IMR-90 (cell line): ENCODE data around the gene SHC4. TPM values are rescaled to one million over a fixed set of nuclear protein-coding genes. Genes with fewer than 3 reads are reported as not detected.
"Not testable (repeated sequence)": the region's sequence is repeated elsewhere in the genome, so short reads cannot be mapped to it uniquely, and the experiment has no call there.

Experiments
- ATAC-seq: fragments of 200-7000 bp; cut with Tn5 transposase; 2 replicates; pipeline ENCODE4 v1.9.1; 2020; ENCODE audit warnings: low read depth, mild to moderate bottlenecking, moderate library complexity
- BruUV-seq: library from RNA; stranded (reverse); fragments of 400-500 nt; replicated peaks from 2 replicates; lab custom pipeline; 2021; lab: Mats Ljungman, UMichigan
- CTCF ChIA-PET: fragments of 300-600 bp; formaldehyde crosslinking; extraction: SDS; loops from one replicate; lab custom pipeline; 2021; ENCODE audit warnings: antibody characterized with exemption; lab: Yijun Ruan, JAX
- POLR2A ChIA-PET: fragments of 300-600 bp; sonication (Branson Sonifier 250); formaldehyde crosslinking; loops from one replicate; lab custom pipeline; 2022; ENCODE audit warnings: antibody characterized with exemption; ENCODE audit not compliant: unreplicated experiment; lab: Charles Lee
- DNase-seq: peaks from one replicate; pipeline ENCODE4 v3.0.0; 2013
- H2AFZ ChIP-seq: replicated peaks from 2 replicates; pipeline ENCODE3; 2013; ENCODE audit warnings: low read length, mild to moderate bottlenecking; ENCODE audit not compliant: poor library complexity
- H2AK5ac ChIP-seq: 2 replicates; pipeline ENCODE4 v1.6.1; 2013; ENCODE audit warnings: low read depth, low read length, inconsistent platforms
- H2AK9ac ChIP-seq: replicated peaks from 2 replicates; pipeline ENCODE3; 2013; ENCODE audit warnings: mild to moderate bottlenecking, low read depth, low read length, moderate library complexity; ENCODE audit not compliant: poor library complexity
- H2BK120ac ChIP-seq: 2 replicates; pipeline ENCODE4 v1.6.1; 2013; ENCODE audit warnings: low read depth, low read length, inconsistent platforms
- H2BK15ac ChIP-seq: 3 replicates; pipeline ENCODE4 v1.6.1; 2013; ENCODE audit warnings: low read depth, low read length, inconsistent platforms
- H2BK20ac ChIP-seq: 2 replicates; pipeline ENCODE4 v1.6.1; 2013; ENCODE audit warnings: low read depth, mild to moderate bottlenecking, inconsistent platforms, low read length, moderate library complexity
- H2BK5ac ChIP-seq: 2 replicates; pipeline ENCODE4 v1.6.1; 2013; ENCODE audit warnings: mild to moderate bottlenecking, low read depth, low read length, inconsistent platforms; ENCODE audit not compliant: poor library complexity, severe bottlenecking
- H3K14ac ChIP-seq: replicated peaks from 2 replicates; pipeline ENCODE4 v1.6.1; 2013; ENCODE audit warnings: low read depth, low read length, inconsistent platforms
- H3K18ac ChIP-seq: 2 replicates; pipeline ENCODE4 v1.6.1; 2013; ENCODE audit warnings: low read depth, low read length, control low read depth
- H3K23ac ChIP-seq: 2 replicates; pipeline ENCODE4 v1.6.1; 2013; ENCODE audit warnings: low read depth, low read length, inconsistent platforms
- H3K27ac ChIP-seq: 2 replicates; pipeline ENCODE4 v1.5.1; 2013; ENCODE audit warnings: mild to moderate bottlenecking, control low read depth, low read length; ENCODE audit not compliant: insufficient read depth
- H3K27me3 ChIP-seq: 2 replicates; pipeline ENCODE4 v1.6.1; 2013; ENCODE audit warnings: low read length; ENCODE audit not compliant: control insufficient read depth, insufficient read depth
- H3K36me3 ChIP-seq: 2 replicates; pipeline ENCODE4 v1.6.1; 2013; ENCODE audit warnings: low read length, mixed read lengths; ENCODE audit not compliant: control insufficient read depth, insufficient read depth
- H3K4ac ChIP-seq: 2 replicates; pipeline ENCODE4 v1.6.1; 2013; ENCODE audit warnings: low read depth, low read length, inconsistent platforms
- H3K4me1 ChIP-seq: 2 replicates; pipeline ENCODE4 v1.6.1; 2013; ENCODE audit warnings: low read length, mixed read lengths; ENCODE audit not compliant: control insufficient read depth, insufficient read depth
- H3K4me2 ChIP-seq: 2 replicates; pipeline ENCODE4 v1.6.1; 2013; ENCODE audit warnings: low read depth, mild to moderate bottlenecking, control low read depth, low read length, moderate library complexity
- H3K4me3 ChIP-seq: 2 replicates; pipeline ENCODE4 v1.5.1; 2013; ENCODE audit warnings: low read depth, mild to moderate bottlenecking, control low read depth, low read length, moderate library complexity; ENCODE audit not compliant: insufficient read depth
- H3K56ac ChIP-seq: 2 replicates; pipeline ENCODE4 v1.6.1; 2013; ENCODE audit warnings: low read length, inconsistent platforms; ENCODE audit not compliant: insufficient read depth; ENCODE audit errors: extremely low read depth
- H3K79me1 ChIP-seq, 2 experiments: 2 replicates each; pipeline ENCODE4 v1.6.1; 2013; ENCODE audit warnings: low read length in 2 of 2, inconsistent platforms in 1 of 2, low read depth in 1 of 2
- H3K9ac ChIP-seq: 2 replicates; pipeline ENCODE4 v1.6.1; 2013; ENCODE audit warnings: low read depth, low read length, control low read depth
- H3K9me1 ChIP-seq: 2 replicates; pipeline ENCODE4 v1.6.1; 2013; ENCODE audit warnings: low read length, inconsistent platforms; ENCODE audit not compliant: insufficient read depth
- H3K9me3 ChIP-seq: 2 replicates; pipeline ENCODE4 v1.6.1; 2013; ENCODE audit warnings: low read length; ENCODE audit not compliant: control insufficient read depth, insufficient read depth
- H4K20me1 ChIP-seq: 2 replicates; pipeline ENCODE4 v1.6.1; 2013; ENCODE audit warnings: low read length, inconsistent platforms; ENCODE audit not compliant: insufficient read depth
- H4K5ac ChIP-seq: 2 replicates; pipeline ENCODE4 v1.6.1; 2013; ENCODE audit warnings: mild to moderate bottlenecking, low read depth, low read length, control low read depth
- H4K8ac ChIP-seq, 2 experiments: 2 replicates each; pipeline ENCODE4 v1.6.1; 2013; ENCODE audit warnings: low read depth in 2 of 2, low read length in 2 of 2, control low read depth in 1 of 2, inconsistent platforms in 1 of 2
- H4K91ac ChIP-seq: 2 replicates; pipeline ENCODE4 v1.6.1; 2013; ENCODE audit warnings: low read depth, low read length, inconsistent platforms; ENCODE audit not compliant: insufficient read depth
- whole genome bisulfite sequencing, 2 experiments: methylation state at CpG; one replicate each; pipeline versions ENCODE4 v1.1.5 to v1.1.7; 2013; ENCODE audit warnings: missing lambda C conversion rate in 2 of 2; ENCODE audit not compliant: insufficient read length in 1 of 2; ENCODE audit errors: extremely low coverage in 2 of 2; 5-methylcytosine and 5-hydroxymethylcytosine counted together
- dilution Hi-C: fragments of 300-500 bp; cut with HindIII; formaldehyde crosslinking; loops from one replicate; pipeline ENCODE4 v1.14.3; 2018; ENCODE audit warnings: low sequenced_read_pairs; ENCODE audit not compliant: unreplicated experiment
- in situ Hi-C: fragments of 300-500 bp; cut with MboI; formaldehyde crosslinking; loops from 3 replicates; pipeline ENCODE4 v1.14.3; 2019; ENCODE audit warnings: low sequenced_read_pairs, inconsistent platforms, mixed read lengths
- intact Hi-C: fragments of 100-400 bp; cut with micrococcal nuclease; formaldehyde crosslinking; loops from 2 replicates; pipeline ENCODE4 v1.10.0; 2022
- polyA plus RNA-seq, 3 experiments: library from polyadenylated mRNA; depleted of rRNA; stranded (reverse); fragments of >200 nt; gene quantifications; 2 replicates each; pipeline ENCODE4 v1.2.3, GENCODE V29; 2012; ENCODE audit warnings: low replicate concordance in 1 of 3
- total RNA-seq: library from RNA; depleted of rRNA; stranded (reverse); fragments of >200 nt; gene quantifications from 2 replicates; pipeline ENCODE4 v1.2.3, GENCODE V29; 2012

Gene SHC4
- total and polyA plus RNA-seq, 2 of the 4 experiments (the other 2 are of a cell fraction), result 0.91 to 2.7 TPM

DNA sequence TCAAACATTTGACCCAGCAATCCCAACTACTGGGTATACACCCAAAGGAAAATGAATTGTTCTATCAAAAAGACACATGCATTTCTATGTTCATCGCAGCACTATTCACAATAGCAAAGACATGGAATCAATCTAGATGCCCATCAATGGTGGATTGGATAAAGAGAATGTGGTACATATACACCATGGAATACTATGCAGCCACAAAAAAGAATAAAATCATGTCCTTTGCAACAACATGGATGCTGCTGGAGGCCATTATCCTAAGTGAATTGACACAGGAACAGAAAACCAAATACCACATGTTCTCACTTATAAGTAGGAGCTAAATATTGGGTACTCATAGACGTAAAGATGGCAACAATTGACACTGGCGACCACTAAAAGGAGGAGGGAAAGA, 109.3 kb downstream of the SHC4 start:
- H4K5ac ChIP-seq, H4K20me1 ChIP-seq, H4K91ac ChIP-seq, POLR2A ChIA-PET, H3K27me3 ChIP-seq, H3K9ac ChIP-seq, H3K14ac ChIP-seq, H2AK9ac ChIP-seq, CTCF ChIA-PET, H4K8ac ChIP-seq, H3K79me1 ChIP-seq, H2BK15ac ChIP-seq, H2AFZ ChIP-seq, H3K4ac ChIP-seq, dilution Hi-C loops, H2BK20ac ChIP-seq, ATAC-seq, DNase-seq, H3K23ac ChIP-seq, H3K4me3 ChIP-seq, H3K27ac ChIP-seq, H2BK5ac ChIP-seq, H2AK5ac ChIP-seq, H3K9me1 ChIP-seq, H2BK120ac ChIP-seq, intact Hi-C loops, H3K4me2 ChIP-seq, H3K9me3 ChIP-seq, H3K18ac ChIP-seq, H3K36me3 ChIP-seq, BruUV-seq, H3K56ac ChIP-seq: not testable (repeated sequence)
- WGBS, 2 experiments, result no CpG with 5 or more reads among the region's 3 CpGs
- in situ Hi-C loops, result loop anchor here (25.0 kb wide), 1 partner anchor 558 kb away; the partner anchor contains the start of gene FGF7
- H3K4me1 ChIP-seq, result peaks cover 11% of the 10 kb centered on the region
